ENCODE results near the gene ROM1. TPM values are rescaled to one million over a fixed set of nuclear protein-coding genes. Genes with fewer than 3 reads are reported as not detected.

The ROM1 gene
- total RNA-seq, 1 donor from 2014 or later = 2.4 TPM

DNA sequence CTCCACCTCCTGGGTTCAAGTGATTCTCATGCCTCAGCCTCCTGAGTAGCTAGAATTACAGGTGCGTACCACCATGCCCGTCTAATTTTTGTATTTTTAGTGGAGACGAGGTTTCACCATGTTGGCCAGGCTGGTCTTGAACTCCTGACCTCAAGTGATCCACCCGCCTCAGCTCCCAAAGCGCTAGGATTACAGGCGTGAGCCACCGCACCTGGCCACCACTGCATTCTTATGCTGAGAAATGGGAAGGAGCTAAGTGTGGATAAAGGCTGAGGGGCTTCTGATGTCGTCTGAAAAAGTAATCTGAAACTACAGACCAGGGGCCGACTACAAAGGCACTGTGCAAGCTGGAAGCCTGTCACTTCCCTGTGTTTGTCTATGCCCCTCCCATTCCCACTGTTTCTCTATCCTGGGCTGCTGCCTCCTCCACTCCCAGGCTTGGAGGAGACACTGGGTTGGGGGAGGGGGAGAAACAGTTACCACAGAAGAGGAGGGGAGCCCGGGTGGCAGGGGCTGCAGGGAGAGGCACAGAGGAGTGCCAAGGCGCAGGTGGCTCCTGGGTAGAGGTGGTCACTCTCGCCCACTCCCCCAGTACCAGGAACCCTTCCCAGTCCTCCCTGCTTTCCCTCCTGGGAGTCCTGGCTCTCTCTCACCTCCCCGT, 8.5 kb upstream of the ROM1 start:
- TF ChIP-seq, protein P1, sequence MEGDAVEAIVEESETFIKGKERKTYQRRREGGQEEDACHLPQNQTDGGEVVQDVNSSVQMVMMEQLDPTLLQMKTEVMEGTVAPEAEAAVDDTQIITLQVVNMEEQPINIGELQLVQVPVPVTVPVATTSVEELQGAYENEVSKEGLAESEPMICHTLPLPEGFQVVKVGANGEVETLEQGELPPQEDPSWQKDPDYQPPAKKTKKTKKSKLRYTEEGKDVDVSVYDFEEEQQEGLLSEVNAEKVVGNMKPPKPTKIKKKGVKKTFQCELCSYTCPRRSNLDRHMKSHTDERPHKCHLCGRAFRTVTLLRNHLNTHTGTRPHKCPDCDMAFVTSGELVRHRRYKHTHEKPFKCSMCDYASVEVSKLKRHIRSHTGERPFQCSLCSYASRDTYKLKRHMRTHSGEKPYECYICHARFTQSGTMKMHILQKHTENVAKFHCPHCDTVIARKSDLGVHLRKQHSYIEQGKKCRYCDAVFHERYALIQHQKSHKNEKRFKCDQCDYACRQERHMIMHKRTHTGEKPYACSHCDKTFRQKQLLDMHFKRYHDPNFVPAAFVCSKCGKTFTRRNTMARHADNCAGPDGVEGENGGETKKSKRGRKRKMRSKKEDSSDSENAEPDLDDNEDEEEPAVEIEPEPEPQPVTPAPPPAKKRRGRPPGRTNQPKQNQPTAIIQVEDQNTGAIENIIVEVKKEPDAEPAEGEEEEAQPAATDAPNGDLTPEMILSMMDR (IDR thresholded peaks at IDR 0.05) = no peak
- H3K9me3 Mint-ChIP-seq (ENCODE audit: low read depth) = no peaks in the 10 kb centered on the region
- H3K27ac Mint-ChIP-seq (ENCODE audit: unreplicated experiment) = peak overlapping the region; percentile 17
- no peak overlapping the region for H3K4me3 Mint-ChIP-seq (ENCODE audit: unreplicated experiment)
- H3K36me3 Mint-ChIP-seq (ENCODE audit: low read depth) = peaks cover 10% of the 10 kb centered on the region
- no peak for DNase-seq (ENCODE audit: low spot score)
- H3K27me3 Mint-ChIP-seq (ENCODE audit: low read depth) = no peaks in the 10 kb centered on the region
- H3K4me1 Mint-ChIP-seq (ENCODE audit: low read depth) = peaks cover 29% of the 10 kb centered on the region

DNA sequence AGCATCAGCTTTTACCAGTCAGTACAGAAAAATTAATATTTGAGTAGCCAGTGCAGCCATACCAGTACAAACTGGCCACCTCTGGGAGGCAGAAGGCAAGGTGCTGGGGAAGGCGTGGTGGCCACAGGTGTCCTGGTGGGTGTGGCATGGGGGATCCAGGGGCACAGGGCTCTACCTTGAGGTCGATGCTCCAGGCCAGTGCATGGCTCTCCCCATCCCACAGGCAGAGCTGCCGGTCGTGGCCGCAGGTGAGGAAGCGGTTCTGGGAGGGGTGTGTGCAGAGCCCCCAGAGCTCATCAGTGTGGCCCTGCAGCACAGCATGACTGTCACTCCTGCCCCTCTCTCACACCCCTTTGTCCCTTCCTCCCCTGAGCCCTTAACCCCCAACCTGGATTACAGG, 7.6 kb upstream of the ROM1 start:
- Mint-ChIP-seq H3K27me3 (ENCODE audit: low read depth) (no peaks in the 10 kb centered on the region), H3K9me3 (ENCODE audit: low read depth) (no peaks in the 10 kb centered on the region), H3K27ac (ENCODE audit: unreplicated experiment) (no peak overlapping the region), H3K4me1 (ENCODE audit: low read depth) (peaks cover 23% of the 10 kb centered on the region), H3K36me3 (ENCODE audit: low read depth) (peaks cover 10% of the 10 kb centered on the region), H3K4me3 (ENCODE audit: unreplicated experiment) (no peak overlapping the region)
- no peak for DNase-seq (ENCODE audit: low spot score)
- TF ChIP-seq, protein P1 (IDR thresholded peaks at IDR 0.05) = no peak

DNA sequence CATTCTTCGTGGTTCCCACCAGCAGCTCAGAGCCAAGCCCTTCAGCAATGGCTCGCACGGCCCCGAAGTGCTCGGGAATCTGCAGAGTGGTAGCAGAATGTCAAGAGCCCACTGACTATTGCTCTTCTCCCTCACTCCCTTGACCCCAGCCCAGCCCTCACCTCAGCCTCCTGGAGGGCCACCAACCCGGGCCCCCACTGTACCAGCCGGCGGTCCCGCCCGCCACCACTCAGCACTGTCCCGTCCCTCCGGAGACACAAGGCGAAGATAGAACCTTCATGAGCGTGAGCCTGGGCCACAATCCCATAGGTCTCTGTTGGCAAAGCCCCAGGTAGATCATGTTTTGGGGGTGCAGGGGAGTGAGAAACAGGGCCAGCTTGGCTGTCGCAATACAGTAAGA, 7.2 kb upstream of the ROM1 start:
- no peak for DNase-seq (ENCODE audit: low spot score)
- Mint-ChIP-seq H3K27ac (ENCODE audit: unreplicated experiment) (no peak overlapping the region), H3K27me3 (ENCODE audit: low read depth) (no peaks in the 10 kb centered on the region), H3K4me3 (ENCODE audit: unreplicated experiment) (no peak overlapping the region), H3K36me3 (ENCODE audit: low read depth) (peaks cover 10% of the 10 kb centered on the region), H3K4me1 (ENCODE audit: low read depth) (peaks cover 23% of the 10 kb centered on the region), H3K9me3 (ENCODE audit: low read depth) (no peaks in the 10 kb centered on the region)
- TF ChIP-seq, protein P1 (IDR thresholded peaks at IDR 0.05) = no peak

DNA sequence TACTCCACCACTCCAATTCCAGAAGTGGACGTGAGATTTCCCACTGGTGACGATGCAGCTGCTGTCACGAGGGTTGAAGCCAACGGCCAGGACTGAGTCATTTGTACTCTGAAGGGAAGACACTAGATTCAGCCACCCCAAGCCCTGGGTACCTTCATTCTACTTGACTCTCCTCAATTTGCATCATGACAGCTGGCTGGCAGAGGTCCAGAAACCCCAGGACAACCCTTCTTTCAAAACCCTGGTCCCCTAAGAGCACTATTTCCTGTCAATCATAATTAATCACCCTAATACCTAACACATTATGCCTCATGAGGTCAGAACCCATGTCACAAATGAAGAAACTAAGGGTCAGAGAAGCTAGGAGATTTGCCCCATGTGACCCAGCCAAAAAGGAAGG, 5.3 kb upstream of the ROM1 start:
- no peak for DNase-seq (ENCODE audit: low spot score)
- TF ChIP-seq, protein P1 (IDR thresholded peaks at IDR 0.05) = no peak
- H3K27ac Mint-ChIP-seq (ENCODE audit: unreplicated experiment) = no peak overlapping the region
- H3K36me3 Mint-ChIP-seq (ENCODE audit: low read depth) = peaks cover 10% of the 10 kb centered on the region
- H3K27me3 Mint-ChIP-seq (ENCODE audit: low read depth) = no peaks in the 10 kb centered on the region
- H3K9me3 Mint-ChIP-seq (ENCODE audit: low read depth) = no peaks in the 10 kb centered on the region
- H3K4me1 Mint-ChIP-seq (ENCODE audit: low read depth) = peaks cover 29% of the 10 kb centered on the region
- no peak overlapping the region for H3K4me3 Mint-ChIP-seq (ENCODE audit: unreplicated experiment)

DNA sequence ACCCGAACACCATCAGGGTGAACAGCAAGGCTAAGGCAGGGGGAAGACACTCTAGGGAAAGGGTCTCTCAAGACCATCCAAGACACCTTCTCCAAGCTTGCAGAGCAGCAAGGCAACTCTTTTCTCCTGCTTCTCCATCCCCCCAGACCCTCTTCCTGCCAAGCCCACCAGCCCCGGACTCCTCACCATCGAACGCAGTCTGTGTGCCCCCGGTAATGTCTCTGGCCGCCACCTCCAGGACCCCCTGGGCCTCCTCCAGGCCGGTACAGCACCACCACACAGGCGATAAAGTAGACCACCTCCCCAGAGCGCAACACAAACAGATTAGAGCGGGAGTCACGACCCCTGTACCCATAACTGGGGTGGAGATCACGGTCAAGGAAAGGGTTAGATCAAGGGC, 4.3 kb upstream of the ROM1 start:
- TF ChIP-seq, protein P1 (IDR thresholded peaks at IDR 0.05) = no peak
- peaks cover 10% of the 10 kb centered on the region for H3K36me3 Mint-ChIP-seq (ENCODE audit: low read depth)
- no peaks in the 10 kb centered on the region for H3K27me3 Mint-ChIP-seq (ENCODE audit: low read depth)
- H3K9me3 Mint-ChIP-seq (ENCODE audit: low read depth) = no peaks in the 10 kb centered on the region
- H3K27ac Mint-ChIP-seq (ENCODE audit: unreplicated experiment) = no peak overlapping the region
- no peak overlapping the region for H3K4me3 Mint-ChIP-seq (ENCODE audit: unreplicated experiment)
- H3K4me1 Mint-ChIP-seq (ENCODE audit: low read depth) = peaks cover 21% of the 10 kb centered on the region
- no peak for DNase-seq (ENCODE audit: low spot score)
